ENCODE data around the gene RIPOR2.
"Not testable (repeated sequence)": the region's sequence is repeated elsewhere in the genome, so short reads cannot be mapped to it uniquely, and the experiment has no call there.

RIPOR2 gene

DNA sequence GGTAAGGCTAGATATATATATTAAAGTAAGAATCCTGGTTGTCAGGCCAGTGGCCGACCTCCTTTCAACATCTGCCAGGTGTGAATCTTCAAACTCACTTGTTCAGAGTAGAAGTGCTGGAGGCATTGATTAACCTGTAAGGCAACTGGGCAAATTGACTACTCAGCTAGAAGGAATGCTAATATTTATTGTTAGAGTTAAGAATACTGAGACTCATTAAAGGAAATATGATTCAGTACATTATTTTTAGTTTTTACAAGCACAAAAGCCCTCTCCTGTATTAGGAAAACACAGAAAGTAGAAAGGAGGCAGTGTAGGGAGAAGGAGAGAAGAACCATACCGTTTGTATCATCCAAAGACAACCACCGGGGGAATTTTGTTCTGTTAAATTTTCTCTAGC, 53.5 kb downstream of the RIPOR2 start:
- Histone ChIP-seq H3K27ac (ENCODE audit: low read depth, low read length) (no peak overlapping the region), H3K9me3 (ENCODE audit: low read length) (no peaks in the 10 kb centered on the region), H3K9ac (ENCODE audit: low read length) (no peak overlapping the region), H3K4me1 (ENCODE audit: insufficient read depth, low read length) (peaks cover 4% of the 10 kb centered on the region), H3K27me3 (ENCODE audit: control insufficient read depth in 1 of 2, insufficient read depth in 2 of 2, low read length in 2 of 2) (no peaks in the 10 kb centered on the region), H3K36me3 (ENCODE audit: insufficient read depth, low read length) (no peaks in the 10 kb centered on the region), H3K4me3 (ENCODE audit: low read depth in 1 of 2, low read length in 2 of 2) (no peak overlapping the region)

DNA sequence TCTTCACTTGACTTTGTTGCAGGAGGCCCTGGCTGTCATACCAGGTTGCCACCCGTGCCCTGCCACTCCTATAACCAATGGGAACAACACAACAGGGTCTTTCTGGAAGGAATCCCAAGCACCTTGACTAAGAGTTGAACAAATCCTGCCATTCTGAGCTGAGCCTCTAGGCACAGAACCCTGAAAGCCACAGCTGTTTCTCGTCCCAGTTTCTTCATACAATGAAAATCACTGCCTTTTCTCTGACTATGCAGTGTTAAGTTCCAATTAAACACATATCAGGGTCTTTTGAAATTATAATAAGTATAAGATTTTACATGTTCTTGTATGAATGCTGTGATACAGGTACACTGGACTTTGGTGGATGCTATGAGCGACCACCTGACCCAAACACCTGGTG, 54.4 kb downstream of the RIPOR2 start:
- H3K27ac ChIP-seq (ENCODE audit: low read depth, low read length): no peak overlapping the region
- H3K27me3 ChIP-seq (ENCODE audit: control insufficient read depth in 1 of 2, insufficient read depth in 2 of 2, low read length in 2 of 2): no peaks in the 10 kb centered on the region
- no peak overlapping the region for H3K9ac ChIP-seq (ENCODE audit: low read length)
- H3K4me1 ChIP-seq (ENCODE audit: insufficient read depth, low read length): peaks cover 4% of the 10 kb centered on the region
- H3K36me3 ChIP-seq (ENCODE audit: insufficient read depth, low read length): no peaks in the 10 kb centered on the region
- no peaks in the 10 kb centered on the region for H3K9me3 ChIP-seq (ENCODE audit: low read length)
- H3K4me3 ChIP-seq (ENCODE audit: low read depth in 1 of 2, low read length in 2 of 2): no peak overlapping the region

DNA sequence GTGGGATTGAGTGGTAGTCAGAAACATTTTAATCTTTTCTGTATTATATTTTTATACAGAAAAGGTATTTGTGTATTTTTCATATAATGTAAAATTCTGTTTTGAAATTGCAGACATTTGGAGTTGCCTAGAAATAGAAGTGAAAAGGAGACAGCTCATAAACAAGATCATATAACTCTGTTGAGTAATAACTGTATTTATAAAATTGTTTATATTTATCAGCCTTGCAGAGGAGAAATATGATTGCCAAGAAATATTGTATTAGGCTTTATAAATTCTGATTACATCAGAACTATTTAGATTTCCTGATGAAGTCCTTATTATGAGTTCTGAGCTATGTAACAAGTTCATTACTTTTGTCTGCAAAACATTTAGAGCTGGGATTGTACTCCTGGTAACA, 55.3 kb downstream of the RIPOR2 start:
- Histone ChIP-seq H3K36me3 (ENCODE audit: insufficient read depth, low read length) (no peaks in the 10 kb centered on the region), H3K9me3 (ENCODE audit: low read length) (no peaks in the 10 kb centered on the region), H3K9ac (ENCODE audit: low read length) (no peak overlapping the region), H3K27me3 (ENCODE audit: control insufficient read depth in 1 of 2, insufficient read depth in 2 of 2, low read length in 2 of 2) (no peaks in the 10 kb centered on the region), H3K4me1 (ENCODE audit: insufficient read depth, low read length) (peaks cover 4% of the 10 kb centered on the region), H3K27ac (ENCODE audit: low read depth, low read length) (no peak overlapping the region), H3K4me3 (ENCODE audit: low read depth in 1 of 2, low read length in 2 of 2) (no peak overlapping the region)

DNA sequence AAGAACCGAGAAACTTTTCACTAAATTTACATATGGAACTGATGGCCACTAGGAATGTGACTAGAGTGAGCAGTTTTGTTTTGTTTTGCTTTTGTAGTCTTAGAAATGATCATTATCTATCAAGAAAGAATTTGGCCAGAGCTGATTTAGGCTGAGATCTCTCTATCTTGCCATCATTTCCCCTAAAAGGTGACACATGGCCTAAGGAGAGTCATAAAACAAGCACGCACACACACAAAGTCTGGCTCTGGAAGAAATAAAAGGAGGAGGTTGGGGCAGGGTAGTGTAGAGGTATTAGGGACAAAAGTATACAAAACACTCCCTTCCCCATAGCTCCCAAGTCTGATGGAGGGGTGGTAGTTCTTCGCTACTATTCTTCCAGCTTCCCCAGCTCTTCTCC, 56.4 kb downstream of the RIPOR2 start:
- no peaks in the 10 kb centered on the region for H3K9me3 ChIP-seq (ENCODE audit: low read length)
- no peak overlapping the region for H3K4me3 ChIP-seq (ENCODE audit: low read depth in 1 of 2, low read length in 2 of 2)
- H3K27ac ChIP-seq (ENCODE audit: low read depth, low read length): no peak overlapping the region
- no peaks in the 10 kb centered on the region for H3K27me3 ChIP-seq (ENCODE audit: control insufficient read depth in 1 of 2, insufficient read depth in 2 of 2, low read length in 2 of 2)
- peaks cover 4% of the 10 kb centered on the region for H3K4me1 ChIP-seq (ENCODE audit: insufficient read depth, low read length)
- no peak overlapping the region for H3K9ac ChIP-seq (ENCODE audit: low read length)
- no peaks in the 10 kb centered on the region for H3K36me3 ChIP-seq (ENCODE audit: insufficient read depth, low read length)

DNA sequence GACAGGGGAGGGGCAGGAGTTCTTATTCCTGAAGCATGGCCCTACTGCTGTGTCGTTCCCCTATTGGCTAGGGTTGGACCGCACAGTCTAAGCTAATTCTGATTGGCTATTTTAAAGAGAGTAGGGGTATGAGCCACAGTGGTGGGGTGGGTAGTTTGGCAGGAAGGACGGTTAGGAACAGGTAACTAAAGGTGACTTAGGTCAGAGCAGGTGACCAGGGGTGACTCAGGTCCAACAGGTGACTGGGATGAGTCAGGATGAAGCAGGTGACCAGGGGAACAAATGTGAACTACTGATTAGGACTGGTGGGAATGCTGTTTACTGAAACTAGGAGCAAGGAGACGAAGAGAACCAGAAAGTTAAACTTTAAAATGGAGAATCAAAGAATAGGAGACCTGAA, 58.0 kb downstream of the RIPOR2 start:
- not testable (repeated sequence) for H3K9me3 ChIP-seq (ENCODE audit: low read length); H3K9ac ChIP-seq (ENCODE audit: low read length); H3K4me1 ChIP-seq (ENCODE audit: insufficient read depth, low read length)

DNA sequence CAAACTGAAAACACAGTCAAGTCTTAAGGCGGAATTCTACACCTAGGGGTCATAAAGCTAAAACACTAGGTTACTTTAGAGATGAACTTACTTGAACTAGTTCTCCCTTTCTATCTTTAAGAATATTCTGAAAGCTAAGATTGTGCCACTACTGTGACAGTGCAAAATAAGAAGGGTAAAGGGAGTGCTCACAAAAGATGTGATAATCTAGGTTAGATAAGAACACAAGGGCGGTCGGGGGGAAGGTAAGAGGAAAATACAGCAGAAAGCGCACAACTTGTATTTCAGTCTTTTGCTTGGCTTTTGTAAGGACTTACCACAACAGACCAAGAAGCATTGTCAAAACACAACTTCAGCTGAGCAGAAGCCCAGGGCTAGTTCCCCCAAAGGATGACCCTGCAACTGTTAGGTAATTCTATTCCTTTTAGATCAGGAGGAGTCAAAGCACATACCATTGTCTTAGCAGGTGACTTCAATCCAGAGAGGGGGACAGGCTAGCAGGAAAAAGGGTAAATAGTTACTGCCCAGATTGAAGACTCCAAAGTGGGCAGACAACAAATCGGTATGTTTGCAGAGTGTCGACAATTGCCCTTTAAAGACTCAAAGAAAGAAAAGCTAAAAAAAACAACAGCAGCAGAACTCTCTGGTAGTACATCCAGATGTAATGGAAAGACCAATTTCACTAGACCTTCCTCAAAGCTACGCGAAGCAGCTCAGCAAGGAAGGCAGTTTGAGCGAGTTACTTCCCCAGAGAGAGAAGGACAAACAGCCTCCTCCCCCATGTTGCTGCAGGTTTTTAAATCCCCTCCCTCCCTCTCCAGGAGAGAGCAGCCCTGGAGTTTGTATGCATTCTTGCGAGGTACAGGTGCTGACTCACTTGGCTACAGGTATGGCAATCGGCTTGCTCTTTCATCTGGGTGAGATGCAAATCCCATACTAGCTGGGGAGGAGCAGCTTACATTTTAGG, 59.0 kb downstream of the RIPOR2 start:
- H3K36me3 ChIP-seq (ENCODE audit: insufficient read depth, low read length): no peaks in the 10 kb centered on the region
- no peak overlapping the region for H3K27ac ChIP-seq (ENCODE audit: low read depth, low read length)
- no peaks in the 10 kb centered on the region for H3K9me3 ChIP-seq (ENCODE audit: low read length)
- H3K27me3 ChIP-seq (ENCODE audit: control insufficient read depth in 1 of 2, insufficient read depth in 2 of 2, low read length in 2 of 2): no peaks in the 10 kb centered on the region
- no peak overlapping the region for H3K4me3 ChIP-seq (ENCODE audit: low read depth in 1 of 2, low read length in 2 of 2)
- H3K9ac ChIP-seq (ENCODE audit: low read length): no peak overlapping the region
- H3K4me1 ChIP-seq (ENCODE audit: insufficient read depth, low read length): no peaks in the 10 kb centered on the region

More for the DNA sequence above, 58.0 kb downstream of the RIPOR2 start:
- not testable (repeated sequence) for H3K27ac ChIP-seq (ENCODE audit: low read depth, low read length); H3K27me3 ChIP-seq (ENCODE audit: control insufficient read depth in 1 of 2, insufficient read depth in 2 of 2, low read length in 2 of 2); H3K36me3 ChIP-seq (ENCODE audit: insufficient read depth, low read length); H3K4me3 ChIP-seq (ENCODE audit: low read depth in 1 of 2, low read length in 2 of 2)

- no peak overlapping the region for H3K9ac ChIP-seq (ENCODE audit: low read length)
- H3K27ac ChIP-seq (ENCODE audit: low read depth, low read length): no peak overlapping the region
- no peaks in the 10 kb centered on the region for H3K4me1 ChIP-seq (ENCODE audit: insufficient read depth, low read length)
- no peaks in the 10 kb centered on the region for H3K27me3 ChIP-seq (ENCODE audit: control insufficient read depth in 1 of 2, insufficient read depth in 2 of 2, low read length in 2 of 2)
- H3K4me3 ChIP-seq (ENCODE audit: low read depth in 1 of 2, low read length in 2 of 2): no peak overlapping the region
- no peaks in the 10 kb centered on the region for H3K9me3 ChIP-seq (ENCODE audit: low read length)
- H3K36me3 ChIP-seq (ENCODE audit: insufficient read depth, low read length): no peaks in the 10 kb centered on the region
Measured at GRCh38 chr6:24875534-24875901, 60.2 kb downstream of the RIPOR2 start.

GRCh38 chr6:24874776-24875533, 60.8 kb downstream of the RIPOR2 start:
- Histone ChIP-seq H3K9me3 (ENCODE audit: low read length) (no peaks in the 10 kb centered on the region), H3K9ac (ENCODE audit: low read length) (no peak overlapping the region), H3K27ac (ENCODE audit: low read depth, low read length) (no peak overlapping the region), H3K4me1 (ENCODE audit: insufficient read depth, low read length) (no peaks in the 10 kb centered on the region), H3K4me3 (ENCODE audit: low read depth in 1 of 2, low read length in 2 of 2) (no peak overlapping the region), H3K27me3 (ENCODE audit: control insufficient read depth in 1 of 2, insufficient read depth in 2 of 2, low read length in 2 of 2) (no peaks in the 10 kb centered on the region), H3K36me3 (ENCODE audit: insufficient read depth, low read length) (no peaks in the 10 kb centered on the region)

DNA sequence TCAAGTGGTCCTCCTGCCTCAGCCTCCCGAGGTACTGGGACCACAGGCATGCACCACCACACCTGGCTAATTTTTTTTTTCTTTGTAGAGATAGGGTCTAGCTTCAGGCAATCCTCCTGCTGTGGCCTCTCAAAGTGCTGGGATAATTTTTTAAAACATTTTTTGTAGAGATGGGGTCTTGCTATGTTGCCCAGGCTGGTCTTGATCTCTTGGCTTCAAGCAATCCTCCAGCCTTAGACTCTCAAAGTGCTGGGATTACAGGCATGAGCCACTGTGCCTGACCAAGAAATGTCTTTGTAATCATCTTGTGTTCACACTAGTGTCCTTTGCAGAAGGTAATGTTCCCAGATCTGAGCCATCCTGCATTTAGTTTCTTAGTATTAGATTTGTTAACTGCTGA, 61.6 kb downstream of the RIPOR2 start:
- H3K4me3 ChIP-seq (ENCODE audit: low read depth in 1 of 2, low read length in 2 of 2): no peak overlapping the region
- H3K4me1 ChIP-seq (ENCODE audit: insufficient read depth, low read length): no peaks in the 10 kb centered on the region
- no peaks in the 10 kb centered on the region for H3K27me3 ChIP-seq (ENCODE audit: control insufficient read depth in 1 of 2, insufficient read depth in 2 of 2, low read length in 2 of 2)
- no peak overlapping the region for H3K9ac ChIP-seq (ENCODE audit: low read length)
- H3K9me3 ChIP-seq (ENCODE audit: low read length): no peaks in the 10 kb centered on the region
- H3K27ac ChIP-seq (ENCODE audit: low read depth, low read length): no peak overlapping the region
- no peaks in the 10 kb centered on the region for H3K36me3 ChIP-seq (ENCODE audit: insufficient read depth, low read length)

GRCh38 chr6:24872779-24873178, 63.0 kb downstream of the RIPOR2 start:
- Histone ChIP-seq H3K4me3 (ENCODE audit: low read depth in 1 of 2, low read length in 2 of 2) (no peak overlapping the region), H3K9me3 (ENCODE audit: low read length) (no peaks in the 10 kb centered on the region), H3K36me3 (ENCODE audit: insufficient read depth, low read length) (no peaks in the 10 kb centered on the region), H3K9ac (ENCODE audit: low read length) (no peak overlapping the region), H3K27ac (ENCODE audit: low read depth, low read length) (no peak overlapping the region), H3K4me1 (ENCODE audit: insufficient read depth, low read length) (no peaks in the 10 kb centered on the region), H3K27me3 (ENCODE audit: control insufficient read depth in 1 of 2, insufficient read depth in 2 of 2, low read length in 2 of 2) (no peaks in the 10 kb centered on the region)

DNA sequence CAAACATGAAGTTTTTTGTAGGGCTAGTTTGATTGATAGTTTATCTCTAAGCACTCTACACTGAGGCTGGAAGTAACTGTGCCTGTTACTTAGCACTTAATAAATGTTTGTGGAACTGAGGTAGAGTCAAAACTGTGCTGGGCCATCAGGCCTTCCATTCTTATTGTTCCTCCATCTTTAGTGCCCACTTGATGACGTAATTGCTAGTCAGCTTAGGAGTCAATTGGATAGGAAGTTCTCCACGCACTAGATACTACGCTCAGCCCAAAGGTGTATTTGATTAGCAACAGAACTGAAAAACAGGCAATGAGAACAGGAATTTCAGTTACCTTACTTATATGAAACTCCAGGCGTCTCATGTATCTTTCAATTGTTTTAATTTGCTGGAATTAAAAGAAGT, 67.0 kb downstream of the RIPOR2 start:
- H3K9ac ChIP-seq (ENCODE audit: low read length): no peak overlapping the region
- no peak overlapping the region for H3K4me3 ChIP-seq (ENCODE audit: low read depth in 1 of 2, low read length in 2 of 2)
- H3K9me3 ChIP-seq (ENCODE audit: low read length): no peaks in the 10 kb centered on the region
- H3K27ac ChIP-seq (ENCODE audit: low read depth, low read length): no peak overlapping the region
- H3K36me3 ChIP-seq (ENCODE audit: insufficient read depth, low read length): no peaks in the 10 kb centered on the region
- no peaks in the 10 kb centered on the region for H3K27me3 ChIP-seq (ENCODE audit: control insufficient read depth in 1 of 2, insufficient read depth in 2 of 2, low read length in 2 of 2)
- no peaks in the 10 kb centered on the region for H3K4me1 ChIP-seq (ENCODE audit: insufficient read depth, low read length)
